Activated naive CD8-positive, alpha-beta T cell treated with anti-CD3 and anti-CD28 coated beads, Interleukin-2, amount 10 ng/mL, durations not matched to agents 7 days and 5 days (primary cell): ENCODE data around the gene UBA7. TPM values are rescaled to one million over a fixed set of nuclear protein-coding genes. Genes with fewer than 3 reads are reported as not detected.

ENCODE experiments used
- ATAC-seq: fragments of 150-1000 bp; cut with Tn5 transposase; one replicate; pipeline ENCODE4 v1.10.0; 2021; ENCODE audit warnings: low read depth, moderate library complexity
- POLR2A ChIA-PET: fragments of 350-600 bp; sonication (Branson Sonifier 250); formaldehyde crosslinking; loops from one replicate; lab custom pipeline; 2021; ENCODE audit warnings: antibody characterized with exemption; lab: Charles Lee
- DNase-seq: peaks from one replicate; pipeline ENCODE4 v3.0.0; 2021
- H3K27ac Mint-ChIP-seq: one replicate; pipeline ENCODE4 v1.8.0; 2022; ENCODE audit warnings: mild to moderate bottlenecking, mixed read lengths
- H3K27me3 Mint-ChIP-seq: one replicate; pipeline ENCODE4 v1.8.0; 2022; ENCODE audit warnings: mild to moderate bottlenecking, moderate library complexity, mixed read lengths
- H3K36me3 Mint-ChIP-seq: one replicate; pipeline ENCODE4 v1.8.0; 2021; ENCODE audit warnings: mild to moderate bottlenecking, mixed read lengths
- H3K4me1 Mint-ChIP-seq: one replicate; pipeline ENCODE4 v1.8.0; 2021; ENCODE audit warnings: mixed read lengths
- H3K4me3 Mint-ChIP-seq: one replicate; pipeline ENCODE4 v1.8.0; 2022; ENCODE audit warnings: mild to moderate bottlenecking, moderate library complexity, mixed read lengths
- H3K9me3 Mint-ChIP-seq: one replicate; pipeline ENCODE4 v1.8.0; 2021; ENCODE audit warnings: mixed read lengths
- total RNA-seq, 2 experiments: library from RNA; stranded (reverse); gene quantifications; one replicate each; pipeline ENCODE4 v1.2.3, GENCODE V29; 2021

The UBA7 gene
- total RNA-seq, 2 experiments from 2014 or later: 299 to 310 TPM

GRCh38 chr3:49801160-49801559, 12.6 kb downstream of the UBA7 start:
- H3K4me1 Mint-ChIP-seq: peaks cover 25% of the 10 kb centered on the region
- POLR2A ChIA-PET: interaction anchor here (5.4 to 6.5 kb wide), 2 partner anchors 13 to 37 kb away, joined by 65 to 72 read pairs; partner anchors contain the start of gene UBA7
- no peak for DNase-seq
- ATAC-seq: no peak
- no peaks in the 10 kb centered on the region for H3K9me3 Mint-ChIP-seq
- no peak overlapping the region for H3K27ac Mint-ChIP-seq
- peaks cover 3% of the 10 kb centered on the region for H3K36me3 Mint-ChIP-seq
- H3K4me3 Mint-ChIP-seq: no peak overlapping the region
- H3K27me3 Mint-ChIP-seq: peaks cover 29% of the 10 kb centered on the region

GRCh38 chr3:49799761-49800160, 14.0 kb downstream of the UBA7 start, which contains the start of gene CDHR4:
CDHR4 (minus strand) TSS chr3:49799873; CDS start chr3:49799812, 61 bp downstream.
- no peak within 1 kb of the TSS for H3K4me3 Mint-ChIP-seq
- peaks cover 13% of the 10 kb centered on the region for H3K4me1 Mint-ChIP-seq
- no peaks in the 10 kb centered on the region for H3K9me3 Mint-ChIP-seq
- no peak for DNase-seq
- no peaks in the 10 kb centered on the region for H3K36me3 Mint-ChIP-seq
- H3K27ac Mint-ChIP-seq: no peak within 1 kb of the TSS
- POLR2A ChIA-PET: no interaction called here
- peaks cover 29% of the 10 kb centered on the region for H3K27me3 Mint-ChIP-seq
- no peak for ATAC-seq

DNA sequence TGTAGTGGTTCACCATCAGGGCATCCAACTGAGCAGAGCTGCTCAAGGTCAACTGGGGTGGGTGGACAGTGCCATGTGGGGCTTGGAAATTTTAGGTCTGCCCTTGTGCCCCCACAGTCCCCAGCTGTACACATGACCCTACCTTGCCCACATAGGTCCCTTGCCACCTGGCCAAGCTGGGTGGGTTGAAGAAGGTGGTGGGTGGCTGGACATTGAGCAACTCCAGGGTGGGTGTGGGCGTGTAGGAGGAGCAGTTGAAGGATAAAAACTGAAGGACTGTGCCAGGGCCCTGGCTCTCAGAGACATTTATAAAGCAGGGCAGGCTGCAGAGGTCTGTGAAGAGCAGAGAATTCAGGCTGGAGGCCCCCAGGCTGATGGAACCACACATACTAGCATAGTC, 14.6 kb downstream of the UBA7 start:
- ATAC-seq (no peak), DNase-seq (no peak)
- H3K36me3 Mint-ChIP-seq: no peaks in the 10 kb centered on the region
- H3K4me1 Mint-ChIP-seq: peaks cover 11% of the 10 kb centered on the region
- H3K27me3 Mint-ChIP-seq: peaks cover 29% of the 10 kb centered on the region
- POLR2A ChIA-PET: no interaction called here
- H3K27ac Mint-ChIP-seq: no peak overlapping the region
- no peak overlapping the region for H3K4me3 Mint-ChIP-seq
- H3K9me3 Mint-ChIP-seq: no peaks in the 10 kb centered on the region

DNA sequence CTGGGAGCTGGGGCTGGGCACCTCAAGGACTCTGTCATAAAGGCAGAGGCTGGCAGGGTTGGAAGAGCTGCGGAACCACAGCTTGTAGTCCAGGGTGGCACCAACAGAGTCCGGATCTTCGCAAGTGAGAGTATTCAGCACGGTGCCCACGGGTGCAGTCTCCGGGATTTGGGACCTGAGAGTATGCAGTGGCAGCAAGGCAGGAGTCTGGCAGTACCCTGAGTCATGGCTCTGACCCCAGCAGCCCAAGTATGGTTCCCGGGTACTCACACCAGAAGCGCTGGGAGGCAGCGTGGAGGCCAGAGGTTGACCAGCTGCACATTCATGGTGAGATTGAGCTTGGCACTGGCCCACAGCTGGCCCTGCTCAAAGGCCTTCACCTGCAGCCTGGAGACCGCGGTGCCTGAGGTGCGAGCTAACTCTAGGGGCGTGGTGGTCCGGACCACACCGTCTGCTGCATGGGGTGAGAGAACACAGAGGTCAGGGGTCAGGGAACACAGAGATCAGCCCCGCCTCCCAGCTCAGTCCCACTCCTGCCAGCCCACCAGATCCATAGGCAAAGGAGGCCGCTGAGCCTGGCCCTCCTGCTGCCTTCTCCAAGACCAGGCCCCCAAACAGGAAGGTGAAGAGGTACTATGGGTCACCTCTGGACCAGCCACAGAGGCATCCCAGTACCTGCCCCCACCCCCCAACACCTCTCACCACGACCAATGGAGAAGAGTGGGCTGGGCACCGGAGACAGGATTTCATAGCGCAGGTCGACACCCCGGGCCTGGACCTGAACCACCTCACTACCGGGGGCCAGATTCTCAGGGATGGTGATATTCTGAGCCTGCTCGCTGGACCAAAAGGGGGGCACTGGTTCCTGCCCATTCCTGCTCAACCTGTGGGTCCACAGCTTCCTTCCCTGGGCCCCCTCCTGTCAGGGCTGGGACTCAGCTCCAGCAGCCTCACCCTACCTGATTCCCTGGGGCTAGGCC, 18.5 kb downstream of the UBA7 start:
- no peak for ATAC-seq

DNA sequence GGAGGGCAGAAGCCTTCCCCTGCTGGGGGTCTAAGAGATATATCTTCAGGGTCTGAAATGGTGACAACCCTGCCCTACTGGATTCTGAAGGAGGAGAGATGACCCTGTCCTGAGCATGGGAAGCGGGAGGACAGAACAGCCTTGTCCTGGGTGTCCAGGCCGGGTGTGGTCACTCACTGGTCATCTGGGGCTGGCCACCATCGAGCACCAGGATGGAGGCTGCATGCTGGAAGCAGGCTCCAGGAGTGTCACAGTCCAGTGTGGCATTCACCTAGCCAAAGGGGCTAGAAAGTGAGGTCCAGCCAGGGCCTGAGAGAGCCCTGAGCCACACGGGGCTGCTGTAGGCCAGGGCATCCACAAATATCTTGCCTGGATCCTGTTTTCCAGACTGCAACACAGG, 19.3 kb downstream of the UBA7 start:
- Mint-ChIP-seq H3K27me3 (peaks cover 8% of the 10 kb centered on the region), H3K9me3 (no peaks in the 10 kb centered on the region), H3K4me3 (no peak overlapping the region), H3K4me1 (peaks cover 4% of the 10 kb centered on the region), H3K36me3 (no peaks in the 10 kb centered on the region), H3K27ac (no peak overlapping the region)
- DNase-seq (no peak), ATAC-seq (no peak)
- POLR2A ChIA-PET: no interaction called here

More for the DNA sequence above, 18.5 kb downstream of the UBA7 start:
- Mint-ChIP-seq H3K4me3 (no peak overlapping the region), H3K27me3 (peaks cover 12% of the 10 kb centered on the region), H3K36me3 (no peaks in the 10 kb centered on the region), H3K4me1 (peaks cover 1% of the 10 kb centered on the region), H3K9me3 (no peaks in the 10 kb centered on the region), H3K27ac (no peak overlapping the region)
- no peak for DNase-seq
- POLR2A ChIA-PET: no interaction called here

DNA sequence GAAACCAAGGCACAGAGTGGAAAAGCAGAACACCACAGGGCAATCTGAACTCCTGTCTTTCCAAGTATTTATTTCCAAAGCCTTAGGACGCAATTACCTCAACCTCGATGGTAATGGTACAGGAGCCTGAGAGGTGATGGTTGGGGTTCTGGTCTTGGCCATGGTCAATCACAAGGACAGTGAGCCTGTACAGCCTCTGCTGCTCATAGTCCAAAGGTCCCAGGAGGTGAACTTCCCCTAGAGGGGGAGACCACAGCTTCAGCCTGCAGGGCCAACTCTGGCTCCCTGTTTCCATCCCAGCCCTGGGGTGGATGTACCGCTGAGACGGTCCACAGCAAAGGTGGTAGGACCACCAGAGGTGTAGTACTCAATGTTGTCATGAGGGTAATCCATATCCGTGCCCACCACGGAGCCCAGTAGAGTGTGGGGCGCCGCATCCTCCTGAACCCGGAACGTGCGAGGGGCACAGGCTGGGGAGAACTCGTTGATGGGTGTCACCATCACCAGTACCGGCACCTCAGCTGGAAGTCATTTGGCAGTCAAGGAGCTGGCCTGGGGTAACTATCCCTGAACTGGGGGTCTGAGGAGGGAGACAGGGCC, 20.2 kb downstream of the UBA7 start:
- no peaks in the 10 kb centered on the region for H3K36me3 Mint-ChIP-seq

DNA sequence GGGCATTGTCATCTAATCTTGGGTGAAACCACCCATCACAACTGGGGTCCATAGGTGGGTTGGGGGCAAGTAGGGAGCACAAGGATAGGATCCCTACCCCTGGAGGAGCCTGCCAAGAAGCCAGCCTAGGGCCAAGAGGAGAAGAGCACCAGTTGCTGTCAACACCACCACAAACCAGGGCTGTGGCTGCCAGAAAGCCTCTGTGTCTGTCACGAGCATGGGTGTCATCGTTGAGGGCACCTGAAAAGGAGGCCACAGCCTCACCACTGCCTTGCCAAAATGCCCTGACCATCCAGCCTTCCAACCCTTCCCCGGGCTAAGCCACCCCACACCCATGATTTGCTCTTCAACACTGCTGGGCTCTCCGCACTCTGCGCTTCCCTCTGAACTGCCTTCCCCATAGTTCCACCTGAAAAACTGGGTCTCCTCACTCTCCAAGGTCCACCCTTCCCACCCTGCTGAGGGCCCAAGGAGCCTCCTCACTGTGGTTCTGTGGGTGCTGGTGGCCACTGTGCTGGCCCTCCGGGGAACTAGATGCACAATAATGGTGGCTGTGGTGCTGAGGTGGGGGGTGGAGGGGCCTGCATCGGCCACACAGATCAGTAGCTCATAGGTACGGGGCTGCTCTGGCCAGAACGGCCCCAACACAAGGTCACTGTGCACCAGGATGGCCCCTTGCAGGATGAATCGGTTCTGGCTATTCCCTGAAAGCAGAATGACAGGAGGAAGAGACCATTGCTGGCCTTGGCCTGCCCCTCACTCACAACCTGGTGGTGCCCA, 21.2 kb downstream of the UBA7 start:
- Mint-ChIP-seq H3K4me1 (peaks cover 5% of the 10 kb centered on the region), H3K27me3 (peaks cover 8% of the 10 kb centered on the region), H3K36me3 (no peaks in the 10 kb centered on the region), H3K9me3 (no peaks in the 10 kb centered on the region), H3K4me3 (no peak overlapping the region), H3K27ac (no peak overlapping the region)
- DNase-seq (no peak), ATAC-seq (no peak)
- POLR2A ChIA-PET: no interaction called here

More for the DNA sequence above, 20.2 kb downstream of the UBA7 start:
- no peak for ATAC-seq
- no peak overlapping the region for H3K27ac Mint-ChIP-seq
- H3K27me3 Mint-ChIP-seq: peaks cover 8% of the 10 kb centered on the region
- H3K4me1 Mint-ChIP-seq: peaks cover 4% of the 10 kb centered on the region
- peak; percentile 22 for DNase-seq
- H3K4me3 Mint-ChIP-seq: no peak overlapping the region
- no peaks in the 10 kb centered on the region for H3K9me3 Mint-ChIP-seq
- POLR2A ChIA-PET: no interaction called here

DNA sequence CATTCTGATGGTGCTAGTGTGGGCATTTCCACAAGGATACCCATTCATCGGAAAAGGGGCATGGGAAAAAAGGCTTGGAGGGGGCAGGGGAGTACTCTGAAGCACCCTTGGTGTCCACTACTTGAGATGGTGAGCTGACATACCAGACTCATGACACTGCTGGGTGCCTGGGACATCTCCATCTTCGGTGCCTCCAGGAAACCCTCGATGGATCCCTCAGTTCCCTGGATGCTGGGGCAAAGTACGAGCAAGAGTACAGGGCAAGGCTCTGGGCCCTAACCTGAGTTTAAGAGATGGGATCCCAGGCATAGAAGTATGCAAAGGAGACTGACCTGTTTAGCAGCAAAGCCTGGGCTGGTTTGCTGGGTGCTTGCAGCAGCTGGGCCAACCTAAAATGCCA, 22.2 kb downstream of the UBA7 start:
- no peaks in the 10 kb centered on the region for H3K9me3 Mint-ChIP-seq
- ATAC-seq (no peak), DNase-seq (peak; percentile 4)
- POLR2A ChIA-PET: no interaction called here
- no peak overlapping the region for H3K27ac Mint-ChIP-seq
- peaks cover 11% of the 10 kb centered on the region for H3K4me1 Mint-ChIP-seq
- no peaks in the 10 kb centered on the region for H3K36me3 Mint-ChIP-seq
- H3K4me3 Mint-ChIP-seq: no peak overlapping the region
- H3K27me3 Mint-ChIP-seq: peaks cover 8% of the 10 kb centered on the region

DNA sequence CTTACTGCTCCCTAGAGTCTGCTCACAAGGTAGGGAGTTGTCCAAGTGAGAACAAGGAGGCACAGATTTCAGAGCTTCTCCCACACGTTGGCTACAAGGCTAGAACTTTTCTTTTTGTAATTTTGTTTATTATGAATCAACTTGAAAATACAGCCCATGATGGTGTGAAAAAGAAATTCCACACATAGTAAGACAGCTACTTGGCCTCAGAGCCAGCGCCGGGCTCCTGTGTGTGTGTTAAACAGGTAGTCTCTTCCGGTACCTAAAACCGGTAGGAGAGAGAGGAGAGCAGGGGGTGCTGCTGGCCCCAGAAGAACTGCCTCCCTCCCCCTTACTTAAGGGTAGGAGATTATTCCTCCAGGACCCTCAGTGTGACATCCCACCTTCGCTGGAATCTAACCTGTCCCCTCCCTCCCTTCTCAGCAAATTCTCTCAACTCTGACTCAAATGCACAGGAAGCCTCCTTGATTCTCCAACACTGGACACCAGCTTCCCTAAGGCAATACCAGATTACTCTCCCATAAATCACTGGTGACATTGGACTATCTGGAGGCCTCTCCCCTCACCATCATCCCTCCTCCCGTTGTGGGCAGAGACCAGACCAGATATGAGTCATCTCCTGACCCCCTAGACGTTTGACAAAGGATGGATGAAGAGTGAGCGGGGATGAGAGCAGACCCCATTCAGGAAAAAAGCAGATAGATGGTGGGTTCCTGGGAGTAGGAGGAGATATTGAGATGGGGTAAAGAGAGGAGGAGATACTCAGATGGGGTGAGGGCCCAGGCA, 22.9 kb downstream of the UBA7 start:
- peak; percentile 23 for DNase-seq
- Mint-ChIP-seq H3K9me3 (no peaks in the 10 kb centered on the region), H3K4me3 (no peak overlapping the region), H3K27me3 (peaks cover 4% of the 10 kb centered on the region), H3K4me1 (peaks cover 12% of the 10 kb centered on the region), H3K27ac (no peak overlapping the region), H3K36me3 (no peaks in the 10 kb centered on the region)
- no peak for ATAC-seq
- POLR2A ChIA-PET: interaction anchor here (0.7 kb wide), 1 partner anchor 82 kb away, joined by 3 read pairs; no protein-coding TSS in a partner anchor

GRCh38 chr3:49788056-49788455, 25.7 kb downstream of the UBA7 start:
- peaks cover 4% of the 10 kb centered on the region for H3K27me3 Mint-ChIP-seq
- H3K36me3 Mint-ChIP-seq: peaks cover 3% of the 10 kb centered on the region
- peaks cover 23% of the 10 kb centered on the region for H3K4me1 Mint-ChIP-seq
- H3K27ac Mint-ChIP-seq: no peak overlapping the region
- H3K4me3 Mint-ChIP-seq: no peak overlapping the region
- ATAC-seq (no peak), DNase-seq (no peak)
- POLR2A ChIA-PET: interaction anchor here (0.6 to 1.4 kb wide), 3 partner anchors 14 to 510 kb away, joined by 3 to 5 read pairs (median 3); no protein-coding TSS in a partner anchor
- H3K9me3 Mint-ChIP-seq: no peaks in the 10 kb centered on the region

- POLR2A ChIA-PET: interaction anchor here (0.7 to 1.4 kb wide), 3 partner anchors 52 to 511 kb away, joined by 3 to 5 read pairs (median 3); no protein-coding TSS in a partner anchor
- Mint-ChIP-seq H3K9me3 (no peaks in the 10 kb centered on the region), H3K36me3 (peaks cover 3% of the 10 kb centered on the region), H3K27ac (peak overlapping the region; percentile 90), H3K27me3 (peaks cover 4% of the 10 kb centered on the region), H3K4me3 (no peak overlapping the region), H3K4me1 (peaks cover 23% of the 10 kb centered on the region)
- DNase-seq (no peak), ATAC-seq (no peak)
Observed at GRCh38 chr3:49787536-49787935, 26.2 kb downstream of the UBA7 start.

GRCh38 chr3:49787182-49787464, 26.6 kb downstream of the UBA7 start:
- Mint-ChIP-seq H3K9me3 (no peaks in the 10 kb centered on the region), H3K4me1 (peaks cover 23% of the 10 kb centered on the region), H3K36me3 (peaks cover 3% of the 10 kb centered on the region), H3K27ac (peak overlapping the region; percentile 90), H3K4me3 (peak overlapping the region; percentile 91), H3K27me3 (peaks cover 4% of the 10 kb centered on the region)
- POLR2A ChIA-PET: interaction anchor here (1.2 to 1.4 kb wide), 2 partner anchors 52 to 64 kb away, joined by 3 to 5 read pairs; no protein-coding TSS in a partner anchor
- ATAC-seq (no peak), DNase-seq (no peak)
